ENCODE data around the gene RHOC. TPM values are rescaled to one million over a fixed set of nuclear protein-coding genes. Genes with fewer than 3 reads are reported as not detected.

RHOC gene
- 16.5 and 38.6 TPM in 2 replicates for total RNA-seq (2014; rRNA removed; shearing (Covaris generic); ENCODE audit: low replicate concordance)

DNA sequence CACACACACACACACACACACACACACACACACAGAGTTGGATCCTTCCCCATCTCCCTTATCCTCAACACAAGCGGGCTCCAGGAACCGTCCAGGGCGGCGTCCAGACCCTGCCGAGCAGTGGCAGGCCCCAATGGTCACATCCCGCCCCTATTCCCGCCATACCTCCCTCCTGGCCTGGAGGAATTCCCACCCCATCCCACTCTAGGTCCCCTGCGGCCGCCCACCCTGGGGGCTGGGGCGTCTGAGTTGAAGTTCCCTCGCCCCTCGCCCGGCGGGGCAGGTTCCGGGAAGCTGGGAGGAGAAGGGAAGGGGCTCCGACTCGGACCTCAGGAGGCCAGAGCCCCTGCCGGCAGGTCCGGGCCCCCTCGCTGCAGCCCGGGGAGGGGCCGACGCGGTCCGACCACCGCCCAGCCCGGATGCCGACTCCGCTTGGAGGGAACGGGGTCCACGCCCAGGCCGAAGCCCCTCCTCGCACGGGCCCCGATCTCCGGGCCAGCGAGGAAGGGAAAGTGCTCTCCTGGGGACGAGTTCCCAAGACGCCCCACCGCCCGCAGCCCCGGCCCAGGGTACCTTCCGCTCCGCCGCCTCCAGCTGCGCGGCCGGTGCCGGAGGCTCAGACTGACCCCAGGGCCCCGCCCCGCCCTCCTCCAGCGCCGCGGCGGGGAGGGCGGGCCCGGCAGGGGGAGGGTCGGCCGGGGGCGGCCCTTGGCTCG is at the start of gene RHOC:
TSS of gene RHOC (minus strand) at position 623 of the 716 bp plus-strand sequence. CDS start 3,328 bp downstream, outside the sequence.
- 0 out of 2 replicates have a peak, but pooled peaks cover 7% of the 10 kb centered on the region for H4K20me1 ChIP-seq (ENCODE audit: insufficient read depth, low read depth, low read length)
- no peaks in the 10 kb centered on the region for H3K36me3 ChIP-seq (ENCODE audit: insufficient read depth, low read length)
- DNase-seq: peak; percentile 72
- peak within 1 kb of the TSS; percentile 77 for H3K4me2 ChIP-seq (ENCODE audit: low read depth, low read length, poor library complexity, severe bottlenecking)
- peak within 1 kb of the TSS; percentile 68 for H3K9ac ChIP-seq (ENCODE audit: low read length)
- peaks cover 29% of the 10 kb centered on the region for H3K4me1 ChIP-seq (ENCODE audit: low read length)
- no peaks in the 10 kb centered on the region for H3K79me2 ChIP-seq (ENCODE audit: low read length)
- no peak within 1 kb of the TSS for H2AFZ ChIP-seq (ENCODE audit: low read length)
- H3K9me2 ChIP-seq (replicated peaks; ENCODE audit: insufficient read depth, low read length): no peaks in the 10 kb centered on the region
- H3K27me3 ChIP-seq (ENCODE audit: low read length): no peaks in the 10 kb centered on the region
- H3K4me3 ChIP-seq (ENCODE audit: low read length): peak within 1 kb of the TSS; percentile 65; the same call in 1 of the 2 replicates
- no peak within 1 kb of the TSS for H3K27ac ChIP-seq (ENCODE audit: low read length)
- H3K9me3 ChIP-seq (ENCODE audit: low read length): no peaks in the 10 kb centered on the region

GRCh38 chr1:112754116-112754628 is 47.2 kb upstream of the RHOC start:
- Histone ChIP-seq H4K20me1 (ENCODE audit: insufficient read depth, low read depth, low read length) (no peaks in the 10 kb centered on the region), H3K9me2 (replicated peaks; ENCODE audit: insufficient read depth, low read length) (no peaks in the 10 kb centered on the region), H3K4me3 (ENCODE audit: low read length) (no peak overlapping the region), H3K4me2 (ENCODE audit: low read depth, low read length, poor library complexity, severe bottlenecking) (no peak overlapping the region), H3K36me3 (ENCODE audit: insufficient read depth, low read length) (no peaks in the 10 kb centered on the region), H3K9me3 (ENCODE audit: low read length) (no peaks in the 10 kb centered on the region), H3K27ac (ENCODE audit: low read length) (no peak overlapping the region), H3K4me1 (ENCODE audit: low read length) (no peaks in the 10 kb centered on the region), H2AFZ (ENCODE audit: low read length) (no peak overlapping the region), H3K27me3 (ENCODE audit: low read length) (no peaks in the 10 kb centered on the region), H3K79me2 (ENCODE audit: low read length) (no peaks in the 10 kb centered on the region), H3K9ac (ENCODE audit: low read length) (no peak overlapping the region)
- DNase-seq: no peak

DNA sequence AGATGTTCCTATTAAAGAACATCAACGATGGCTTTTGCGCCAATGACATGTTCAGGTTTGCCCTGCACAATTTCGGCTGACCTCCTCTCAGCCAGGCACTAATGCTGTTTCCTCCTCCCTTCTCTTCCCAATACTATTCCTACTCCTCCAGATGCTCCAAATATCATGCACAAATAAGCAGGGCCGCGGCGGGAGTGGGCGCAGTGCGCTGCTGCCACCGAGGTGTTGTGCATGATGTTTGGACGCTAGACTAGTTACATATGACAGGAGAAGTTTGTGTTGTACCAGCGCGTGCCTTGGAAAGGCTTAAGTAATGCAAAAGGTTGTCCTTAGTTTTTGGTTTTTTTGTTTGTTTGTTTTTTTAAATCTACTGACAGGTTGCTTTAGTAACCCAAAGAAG is 41.5 kb upstream of the RHOC start:
- no peaks in the 10 kb centered on the region for H3K9me2 ChIP-seq (replicated peaks; ENCODE audit: insufficient read depth, low read length)
- H3K36me3 ChIP-seq (ENCODE audit: insufficient read depth, low read length): no peaks in the 10 kb centered on the region
- no peak overlapping the region for H3K27ac ChIP-seq (ENCODE audit: low read length)
- no peaks in the 10 kb centered on the region for H3K79me2 ChIP-seq (ENCODE audit: low read length)
- no peaks in the 10 kb centered on the region for H3K27me3 ChIP-seq (ENCODE audit: low read length)
- DNase-seq: no peak
- H2AFZ ChIP-seq (ENCODE audit: low read length): no peak overlapping the region
- no peaks in the 10 kb centered on the region for H3K4me1 ChIP-seq (ENCODE audit: low read length)
- no peaks in the 10 kb centered on the region for H3K9me3 ChIP-seq (ENCODE audit: low read length)
- no peaks in the 10 kb centered on the region for H4K20me1 ChIP-seq (ENCODE audit: insufficient read depth, low read depth, low read length)
- H3K9ac ChIP-seq (ENCODE audit: low read length): no peak overlapping the region
- no peak overlapping the region for H3K4me2 ChIP-seq (ENCODE audit: low read depth, low read length, poor library complexity, severe bottlenecking)
- no peak overlapping the region for H3K4me3 ChIP-seq (ENCODE audit: low read length)

DNA sequence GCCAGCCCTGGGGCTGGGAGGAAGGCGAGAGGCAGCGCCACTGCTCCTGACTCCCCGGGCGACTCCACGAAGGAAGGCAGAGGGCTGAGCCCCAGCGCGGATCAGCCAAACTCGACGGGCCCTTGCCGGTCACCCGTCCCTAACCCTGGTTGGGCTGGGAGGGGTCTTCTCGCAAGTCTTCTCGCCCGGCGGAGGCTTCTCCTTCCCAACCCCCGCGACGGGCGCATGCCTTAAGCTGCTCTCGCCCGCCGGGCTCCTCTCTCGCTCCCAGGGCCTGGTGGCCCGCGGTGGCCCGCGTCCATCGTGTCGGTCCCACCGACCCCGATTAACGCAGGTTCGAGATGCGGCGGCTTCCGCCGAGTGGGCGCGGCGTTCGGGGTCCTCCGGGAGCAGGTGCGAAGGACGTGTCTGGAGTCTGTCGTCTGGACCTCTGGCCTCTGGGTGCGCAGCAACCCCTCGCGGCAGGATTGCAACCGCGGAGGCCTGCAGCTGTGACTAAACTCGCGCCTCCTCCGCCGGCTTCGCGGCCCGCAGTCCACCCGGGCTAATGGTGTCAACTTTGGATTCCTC is 37.2 kb upstream of the RHOC start:
- H2AFZ ChIP-seq (ENCODE audit: low read length): no peak overlapping the region
- H3K27ac ChIP-seq (ENCODE audit: low read length): no peak overlapping the region
- no peaks in the 10 kb centered on the region for H3K9me3 ChIP-seq (ENCODE audit: low read length)
- no peaks in the 10 kb centered on the region for H3K36me3 ChIP-seq (ENCODE audit: insufficient read depth, low read length)
- DNase-seq: no peak
- no peaks in the 10 kb centered on the region for H4K20me1 ChIP-seq (ENCODE audit: insufficient read depth, low read depth, low read length)
- H3K4me3 ChIP-seq (ENCODE audit: low read length): no peak overlapping the region
- no peaks in the 10 kb centered on the region for H3K79me2 ChIP-seq (ENCODE audit: low read length)
- H3K4me2 ChIP-seq (ENCODE audit: low read depth, low read length, poor library complexity, severe bottlenecking): no peak overlapping the region
- no peak overlapping the region for H3K9ac ChIP-seq (ENCODE audit: low read length)
- no peaks in the 10 kb centered on the region for H3K27me3 ChIP-seq (ENCODE audit: low read length)
- H3K4me1 ChIP-seq (ENCODE audit: low read length): no peaks in the 10 kb centered on the region
- H3K9me2 ChIP-seq (replicated peaks; ENCODE audit: insufficient read depth, low read length): no peaks in the 10 kb centered on the region

DNA sequence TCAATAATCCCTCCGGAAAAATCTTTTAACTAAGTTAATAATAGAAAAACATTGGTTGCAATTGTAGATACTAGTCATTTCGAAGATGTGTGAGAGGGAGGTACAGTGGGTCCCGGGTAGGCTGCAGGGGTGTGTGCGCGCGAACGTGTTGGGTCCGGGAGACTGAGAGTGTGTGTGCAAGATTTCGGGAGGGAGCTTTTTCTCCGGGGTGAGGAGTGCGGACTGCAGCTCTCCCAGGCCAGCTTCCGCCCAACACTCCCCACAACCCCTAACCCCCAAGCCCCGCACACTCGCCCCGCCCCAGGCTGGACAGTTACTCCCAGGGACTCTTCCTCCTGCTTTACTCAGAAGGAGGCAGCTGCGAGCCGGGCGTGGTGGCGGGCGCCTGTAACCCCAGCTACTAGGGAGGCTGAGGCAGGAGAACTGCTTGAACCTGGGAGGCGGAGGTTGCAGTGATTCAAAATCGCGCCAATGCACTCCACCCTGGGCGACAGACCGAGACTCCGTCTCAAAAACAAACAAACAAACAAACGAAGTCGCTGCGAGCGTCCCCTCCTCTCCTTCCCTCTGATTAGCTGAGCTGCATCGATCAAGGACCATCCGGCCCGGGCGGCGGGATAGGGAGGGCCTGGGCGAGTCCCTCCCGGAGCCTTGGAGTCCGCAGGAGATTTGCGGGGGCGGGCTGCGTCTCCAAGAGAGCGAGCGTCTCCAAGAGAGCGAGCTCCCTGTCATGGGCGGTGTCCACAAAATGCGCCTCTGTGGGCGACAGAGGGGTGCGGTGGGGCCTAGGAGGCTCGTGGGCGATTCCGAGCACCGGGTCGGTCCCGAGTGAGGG is 36.5 kb upstream of the RHOC start:
- Histone ChIP-seq H2AFZ (ENCODE audit: low read length) (no peak overlapping the region), H3K9me2 (replicated peaks; ENCODE audit: insufficient read depth, low read length) (no peaks in the 10 kb centered on the region), H3K27me3 (ENCODE audit: low read length) (no peaks in the 10 kb centered on the region), H3K4me2 (ENCODE audit: low read depth, low read length, poor library complexity, severe bottlenecking) (no peak overlapping the region), H3K79me2 (ENCODE audit: low read length) (no peaks in the 10 kb centered on the region), H4K20me1 (ENCODE audit: insufficient read depth, low read depth, low read length) (no peaks in the 10 kb centered on the region), H3K27ac (ENCODE audit: low read length) (no peak overlapping the region), H3K36me3 (ENCODE audit: insufficient read depth, low read length) (no peaks in the 10 kb centered on the region), H3K4me3 (ENCODE audit: low read length) (no peak overlapping the region), H3K9ac (ENCODE audit: low read length) (no peak overlapping the region), H3K4me1 (ENCODE audit: low read length) (no peaks in the 10 kb centered on the region), H3K9me3 (ENCODE audit: low read length) (no peaks in the 10 kb centered on the region)
- DNase-seq: no peak

DNA sequence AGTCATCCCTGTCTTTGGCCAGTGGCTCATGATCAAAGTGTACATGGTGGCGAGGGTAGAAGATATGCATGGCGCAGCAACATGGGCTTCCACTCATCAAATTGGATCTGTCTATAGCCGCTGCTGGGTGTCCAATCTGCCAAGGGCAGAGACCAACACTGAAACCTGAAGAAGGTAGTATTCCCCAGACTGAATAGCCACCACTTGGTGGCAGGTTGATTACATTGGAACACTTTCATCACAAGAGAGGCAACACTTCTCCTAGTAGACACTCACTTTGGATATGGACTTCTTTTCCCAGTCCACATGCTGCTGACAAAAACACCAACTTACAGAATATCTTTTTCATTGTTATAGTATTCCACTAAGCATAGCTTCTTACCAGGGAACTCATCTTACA is 30.6 kb upstream of the RHOC start:
- H3K27ac ChIP-seq (ENCODE audit: low read length): no peak overlapping the region
- no peak for DNase-seq
- no peaks in the 10 kb centered on the region for H3K79me2 ChIP-seq (ENCODE audit: low read length)
- no peak overlapping the region for H3K4me3 ChIP-seq (ENCODE audit: low read length)
- H3K27me3 ChIP-seq (ENCODE audit: low read length): no peaks in the 10 kb centered on the region
- no peaks in the 10 kb centered on the region for H3K36me3 ChIP-seq (ENCODE audit: insufficient read depth, low read length)
- no peak overlapping the region for H3K4me2 ChIP-seq (ENCODE audit: low read depth, low read length, poor library complexity, severe bottlenecking)
- no peaks in the 10 kb centered on the region for H3K9me2 ChIP-seq (replicated peaks; ENCODE audit: insufficient read depth, low read length)
- no peaks in the 10 kb centered on the region for H3K4me1 ChIP-seq (ENCODE audit: low read length)
- H3K9ac ChIP-seq (ENCODE audit: low read length): no peak overlapping the region
- no peaks in the 10 kb centered on the region for H3K9me3 ChIP-seq (ENCODE audit: low read length)
- H4K20me1 ChIP-seq (ENCODE audit: insufficient read depth, low read depth, low read length): no peaks in the 10 kb centered on the region
- no peak overlapping the region for H2AFZ ChIP-seq (ENCODE audit: low read length)

GRCh38 chr1:112735752-112736151 is 28.8 kb upstream of the RHOC start:
- no peak overlapping the region for H3K4me2 ChIP-seq (ENCODE audit: low read depth, low read length, poor library complexity, severe bottlenecking)

GRCh38 chr1:112731451-112731850 is 24.5 kb upstream of the RHOC start:
- no peak overlapping the region for H3K4me3 ChIP-seq (ENCODE audit: low read length)
- H3K27ac ChIP-seq (ENCODE audit: low read length): no peak overlapping the region
- no peaks in the 10 kb centered on the region for H3K9me3 ChIP-seq (ENCODE audit: low read length)
- H3K79me2 ChIP-seq (ENCODE audit: low read length): no peaks in the 10 kb centered on the region
- no peaks in the 10 kb centered on the region for H3K36me3 ChIP-seq (ENCODE audit: insufficient read depth, low read length)
- no peaks in the 10 kb centered on the region for H3K27me3 ChIP-seq (ENCODE audit: low read length)
- H3K9me2 ChIP-seq (replicated peaks; ENCODE audit: insufficient read depth, low read length): no peaks in the 10 kb centered on the region
- H3K4me2 ChIP-seq (ENCODE audit: low read depth, low read length, poor library complexity, severe bottlenecking): no peak overlapping the region
- H3K4me1 ChIP-seq (ENCODE audit: low read length): no peaks in the 10 kb centered on the region
- no peaks in the 10 kb centered on the region for H4K20me1 ChIP-seq (ENCODE audit: insufficient read depth, low read depth, low read length)
- H3K9ac ChIP-seq (ENCODE audit: low read length): no peak overlapping the region
- no peak overlapping the region for H2AFZ ChIP-seq (ENCODE audit: low read length)
- DNase-seq: no peak

More at GRCh38 chr1:112735752-112736151, 28.8 kb upstream of the RHOC start:
- H3K27me3 ChIP-seq (ENCODE audit: low read length): no peaks in the 10 kb centered on the region
- no peaks in the 10 kb centered on the region for H3K4me1 ChIP-seq (ENCODE audit: low read length)
- no peaks in the 10 kb centered on the region for H3K9me2 ChIP-seq (replicated peaks; ENCODE audit: insufficient read depth, low read length)
- H3K9me3 ChIP-seq (ENCODE audit: low read length): no peaks in the 10 kb centered on the region
- no peaks in the 10 kb centered on the region for H3K36me3 ChIP-seq (ENCODE audit: insufficient read depth, low read length)
- DNase-seq: no peak
- H3K9ac ChIP-seq (ENCODE audit: low read length): no peak overlapping the region
- no peak overlapping the region for H3K4me3 ChIP-seq (ENCODE audit: low read length)
- no peak overlapping the region for H3K27ac ChIP-seq (ENCODE audit: low read length)
- H2AFZ ChIP-seq (ENCODE audit: low read length): no peak overlapping the region
- no peaks in the 10 kb centered on the region for H4K20me1 ChIP-seq (ENCODE audit: insufficient read depth, low read depth, low read length)
- H3K79me2 ChIP-seq (ENCODE audit: low read length): no peaks in the 10 kb centered on the region
